Body of pancreas (tissue), 4 donors: Measurements from ENCODE around the gene PLXDC2. TPM values are rescaled to one million over a fixed set of nuclear protein-coding genes. Genes with fewer than 3 reads are reported as not detected.

Experiments
- ATAC-seq: fragments of 150-250 bp; one replicate; pipeline ENCODE4 v1.9.1; 2016
- DNase-seq, 4 donors: peaks; one replicate each; pipeline ENCODE4 v3.0.0-alpha.2; 2019
- H3K27ac ChIP-seq, 4 donors: fragments of 200-600 bp; sonication (generic); 1 replicate in 3 of 4; 2 replicates in 1 of 4; pipeline versions ENCODE4 v1.5.1 to v1.6.1; 2016 to 2019; ENCODE audit warnings: mild to moderate bottlenecking in 1 of 4, mixed read lengths in 1 of 4, moderate library complexity in 1 of 4
- H3K27me3 ChIP-seq, 2 donors: fragments of 200-600 bp; sonication (generic); one replicate each; pipeline ENCODE4 v1.6.0; 2016; ENCODE audit warnings: mild to moderate bottlenecking in 1 of 2
- H3K36me3 ChIP-seq, 2 donors: fragments of 200-600 bp; sonication (generic); replicated peaks in 1 of 2; 2 replicates each; pipeline ENCODE4 v1.5.1; 2016; ENCODE audit warnings: low read depth in 2 of 2; ENCODE audit not compliant: insufficient read depth in 1 of 2
- H3K4me1 ChIP-seq: fragments of 200-600 bp; sonication (generic); one replicate; pipeline ENCODE4 v1.6.0; 2016
- H3K4me3 ChIP-seq, 2 donors: fragments of 200-600 bp; sonication (generic); 1 replicate in 1 of 2; 2 replicates in 1 of 2; pipeline ENCODE4 v1.5.1; 2016 to 2019
- H3K9me3 ChIP-seq, 3 donors: fragments of 200-600 bp; sonication (generic); 1 replicate in 2 of 3; 2 replicates in 1 of 3; pipeline ENCODE4 v1.5.1; 2016
- CTCF ChIP-seq, 7 experiments: fragments of 450-650 bp in 4 of 7; fragments of 200-600 bp in 3 of 7; sonication (generic) in 3 of 7; IDR thresholded peaks; one replicate each; pipeline ENCODE4 v1.5.1; 2016 to 2019; ENCODE audit warnings: antibody characterized with exemption in 7 of 7
- POLR2A ChIP-seq, 3 donors: fragments of 450-650 bp; IDR thresholded peaks; one replicate each; pipeline ENCODE4 v1.6.1; 2016; ENCODE audit warnings: antibody characterized with exemption in 3 of 3, mild to moderate bottlenecking in 2 of 3
- WGBS, 2 donors: methylation state at CpG; one replicate each; pipeline ENCODE4 v1.1.5; 2017; 5-methylcytosine and 5-hydroxymethylcytosine counted together
- intact Hi-C: fragments of 100-400 bp; cut with DNase I; formaldehyde crosslinking; loops from one replicate; pipeline ENCODE4 v1.15.1; 2023
- total RNA-seq, 2 donors: library from RNA; depleted of rRNA; stranded (reverse); fragments of >200 nt; gene quantifications; one replicate each; pipeline ENCODE4 v1.1.0, GENCODE V29; 2016

Gene PLXDC2
- total RNA-seq, 2 donors from 2014 or later, result 8.2 to 13.5 TPM

DNA sequence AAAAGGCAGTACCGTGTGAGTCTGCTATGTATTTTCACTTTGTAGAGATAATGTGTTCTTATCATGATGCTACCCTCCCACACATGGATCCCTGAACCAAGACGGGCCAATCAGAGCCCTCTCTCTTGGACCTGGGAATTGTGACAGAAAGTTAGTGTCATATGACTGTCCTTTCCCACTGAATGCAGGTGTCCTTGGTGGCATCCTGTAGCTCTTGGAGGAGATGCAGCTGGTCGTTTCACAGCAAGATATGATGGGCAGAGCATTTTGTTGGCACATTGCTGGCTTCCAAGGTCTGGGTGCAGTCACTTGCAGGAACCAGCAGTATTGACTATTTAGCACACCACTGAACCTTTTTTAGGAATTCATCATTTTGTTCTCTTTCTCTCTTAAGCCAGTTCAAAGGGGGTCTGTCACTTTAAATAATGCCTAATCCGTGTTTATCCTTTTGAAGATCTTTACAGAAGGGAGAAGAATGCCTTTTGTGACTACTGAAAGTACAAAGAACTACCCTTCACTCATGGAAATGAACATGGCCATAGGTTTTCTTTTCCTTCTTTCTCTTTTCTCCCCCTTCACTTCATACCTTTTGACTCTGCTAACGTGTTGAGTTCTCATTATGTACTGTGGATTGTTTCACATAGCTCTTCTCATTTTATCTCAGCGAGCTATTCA, 125.1 kb downstream of the PLXDC2 start:
- Histone ChIP-seq H3K27me3 (no peaks in the 10 kb centered on the region), H3K9me3 (no peaks in the 10 kb centered on the region), H3K4me1 (no peaks in the 10 kb centered on the region), H3K4me3 (no peak overlapping the region), H3K36me3 (no peaks in the 10 kb centered on the region), H3K27ac (no peak overlapping the region)
- no peak for DNase-seq
- no peak for ATAC-seq
- intact Hi-C loops, result no loop called here
- TF ChIP-seq POLR2A (IDR thresholded peaks at IDR 0.05) (no peak), CTCF (IDR thresholded peaks at IDR 0.05) (no peak)
- 41 to 50% methylated on average over 6 of the region's 6 CpGs for WGBS, 2 donors

GRCh38 chr10:19944911-19945663, 128.9 kb downstream of the PLXDC2 start:
- Histone ChIP-seq H3K4me3 (no peak overlapping the region), H3K27me3 (no peaks in the 10 kb centered on the region), H3K27ac (no peak overlapping the region), H3K4me1 (no peaks in the 10 kb centered on the region), H3K9me3 (no peaks in the 10 kb centered on the region), H3K36me3 (no peaks in the 10 kb centered on the region)
- DNase-seq (peak in 2 of 4 donors; percentile 14 to 16), ATAC-seq (no peak)
- WGBS, 2 donors, result 65 to 67% methylated on average over 6 of the region's 6 CpGs
- TF ChIP-seq CTCF (IDR thresholded peaks at IDR 0.05) (no peak), POLR2A (IDR thresholded peaks at IDR 0.05) (no peak)
- intact Hi-C loops, result no loop called here

DNA sequence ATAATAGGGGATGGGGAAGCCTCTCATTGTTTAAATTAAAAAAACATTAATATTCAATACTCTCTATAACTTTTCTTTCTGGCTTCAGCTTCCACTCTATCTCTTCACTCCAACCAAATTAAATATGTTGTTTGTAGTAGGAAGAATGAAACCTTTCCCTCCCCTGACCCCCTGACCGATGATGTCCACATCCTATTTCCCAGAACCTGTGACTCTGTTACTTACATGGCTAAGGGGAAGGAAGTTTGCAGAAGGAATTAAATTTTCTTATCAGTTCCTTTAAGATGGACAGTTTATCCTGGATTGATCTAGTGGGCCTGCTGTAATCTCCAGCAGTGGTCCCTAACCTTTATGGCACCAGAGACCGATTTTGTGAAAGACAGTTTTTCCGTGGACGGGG, 130.0 kb downstream of the PLXDC2 start:
- H3K36me3 ChIP-seq, result no peaks in the 10 kb centered on the region
- intact Hi-C loops, result no loop called here
- 67 to 83% methylated on average over 4 of the region's 4 CpGs for WGBS, 2 donors
- H3K27me3 ChIP-seq, result no peaks in the 10 kb centered on the region
- no peaks in the 10 kb centered on the region for H3K9me3 ChIP-seq
- no peaks in the 10 kb centered on the region for H3K4me1 ChIP-seq
- TF ChIP-seq POLR2A (IDR thresholded peaks at IDR 0.05) (no peak), CTCF (IDR thresholded peaks at IDR 0.05) (no peak)
- ATAC-seq (no peak), DNase-seq (no peak)
- H3K27ac ChIP-seq, result no peak overlapping the region
- no peak overlapping the region for H3K4me3 ChIP-seq

DNA sequence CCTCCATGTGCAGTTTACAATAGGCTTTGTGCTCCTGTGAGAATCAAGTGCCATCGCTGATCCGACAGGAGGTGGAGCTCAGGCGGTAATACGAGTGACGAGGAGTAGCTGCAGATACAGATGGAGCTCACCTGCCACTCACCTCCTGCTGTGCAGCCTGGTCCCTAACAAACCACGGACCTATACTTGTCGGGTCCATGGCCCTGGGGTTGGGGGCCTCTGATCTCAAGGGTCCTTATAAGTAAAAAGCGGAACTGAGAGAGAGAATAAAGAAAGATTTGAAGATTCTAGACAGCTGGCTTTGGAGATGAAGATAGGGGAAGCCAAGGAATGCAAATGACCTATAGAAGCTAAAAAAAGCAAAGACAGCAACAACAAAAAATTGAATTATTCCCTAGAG, 130.6 kb downstream of the PLXDC2 start:
- Histone ChIP-seq H3K27me3 (no peaks in the 10 kb centered on the region), H3K4me1 (no peaks in the 10 kb centered on the region), H3K36me3 (no peaks in the 10 kb centered on the region), H3K9me3 (no peaks in the 10 kb centered on the region), H3K27ac (no peak overlapping the region), H3K4me3 (no peak overlapping the region)
- intact Hi-C loops, result no loop called here
- TF ChIP-seq POLR2A (IDR thresholded peaks at IDR 0.05) (no peak), CTCF (IDR thresholded peaks at IDR 0.05) (no peak)
- DNase-seq (no peak), ATAC-seq (no peak)
- 76 to 81% methylated on average over 8 of the region's 8 CpGs for WGBS, 2 donors
